ENCODE measurements around the gene CBX6.

CBX6 gene

GRCh38 chr22:38872172-38872830 lies at the start of gene CBX6:
TSS of gene CBX6 (minus strand) at chr22:38872216. CDS start at chr22:38872190, 26 bp downstream.
- no peak for TF ChIP-seq CTCF (IDR thresholded peaks at IDR 0.05; ENCODE audit: low read depth, low read length)
- Histone ChIP-seq H3K27ac (peak within 1 kb of the TSS; percentile 94), H3K9me3 (ENCODE audit: severe bottlenecking) (no peaks in the 10 kb centered on the region), H3K27me3 (ENCODE audit: insufficient read depth, low read depth, severe bottlenecking) (no peaks in the 10 kb centered on the region), H3K4me3 (ENCODE audit: low read depth, low read length) (peak within 1 kb of the TSS; percentile 90), H3K36me3 (peaks cover 31% of the 10 kb centered on the region)
- peak; percentile 95 for DNase-seq

GRCh38 chr22:38921806-38922205 lies 49.8 kb upstream of the CBX6 start:
- H3K27ac ChIP-seq, result no peak overlapping the region
- no peaks in the 10 kb centered on the region for H3K9me3 ChIP-seq (ENCODE audit: severe bottlenecking)
- no peak for TF ChIP-seq CTCF (IDR thresholded peaks at IDR 0.05; ENCODE audit: low read depth, low read length)
- no peaks in the 10 kb centered on the region for H3K27me3 ChIP-seq (ENCODE audit: insufficient read depth, low read depth, severe bottlenecking)
- no peaks in the 10 kb centered on the region for H3K36me3 ChIP-seq
- H3K4me3 ChIP-seq (ENCODE audit: low read depth, low read length), result no peak overlapping the region
- DNase-seq, result no peak

- no peak for DNase-seq
- TF ChIP-seq CTCF (IDR thresholded peaks at IDR 0.05; ENCODE audit: low read depth, low read length), result no peak
- Histone ChIP-seq H3K27me3 (ENCODE audit: insufficient read depth, low read depth, severe bottlenecking) (no peaks in the 10 kb centered on the region), H3K36me3 (no peaks in the 10 kb centered on the region), H3K4me3 (ENCODE audit: low read depth, low read length) (no peak overlapping the region), H3K27ac (no peak overlapping the region), H3K9me3 (ENCODE audit: severe bottlenecking) (no peaks in the 10 kb centered on the region)
These were observed 49.1 kb upstream of the CBX6 start for GRCh38 chr22:38921120-38921519.

GRCh38 chr22:38919631-38920190 lies 47.7 kb upstream of the CBX6 start:
- no peak for DNase-seq
- Histone ChIP-seq H3K36me3 (no peaks in the 10 kb centered on the region), H3K27me3 (ENCODE audit: insufficient read depth, low read depth, severe bottlenecking) (no peaks in the 10 kb centered on the region), H3K27ac (no peak overlapping the region), H3K4me3 (ENCODE audit: low read depth, low read length) (no peak overlapping the region), H3K9me3 (ENCODE audit: severe bottlenecking) (no peaks in the 10 kb centered on the region)
- no peak for TF ChIP-seq CTCF (IDR thresholded peaks at IDR 0.05; ENCODE audit: low read depth, low read length)

- Histone ChIP-seq H3K27me3 (ENCODE audit: insufficient read depth, low read depth, severe bottlenecking) (no peaks in the 10 kb centered on the region), H3K9me3 (ENCODE audit: severe bottlenecking) (no peaks in the 10 kb centered on the region), H3K36me3 (no peaks in the 10 kb centered on the region), H3K27ac (no peak overlapping the region), H3K4me3 (ENCODE audit: low read depth, low read length) (no peak overlapping the region)
- no peak for DNase-seq
- no peak for TF ChIP-seq CTCF (IDR thresholded peaks at IDR 0.05; ENCODE audit: low read depth, low read length)
These were observed 39.4 kb upstream of the CBX6 start for GRCh38 chr22:38911434-38911833.

GRCh38 chr22:38907767-38908166 lies 35.8 kb upstream of the CBX6 start:
- Histone ChIP-seq H3K9me3 (ENCODE audit: severe bottlenecking) (peaks cover 8% of the 10 kb centered on the region), H3K36me3 (no peaks in the 10 kb centered on the region), H3K4me3 (ENCODE audit: low read depth, low read length) (no peak overlapping the region), H3K27ac (no peak overlapping the region), H3K27me3 (ENCODE audit: insufficient read depth, low read depth, severe bottlenecking) (no peaks in the 10 kb centered on the region)
- TF ChIP-seq CTCF (IDR thresholded peaks at IDR 0.05; ENCODE audit: low read depth, low read length), result no peak
- DNase-seq, result no peak
